A549 (cell line): ENCODE measurements around the gene HERC2. TPM values are rescaled to one million over a fixed set of nuclear protein-coding genes. Genes with fewer than 3 reads are reported as not detected.

Experiments
- ATAC-seq, 2 experiments: fragments of 200-7000 bp in 1 of 2; fragments of >200 bp in 1 of 2; cut with Nextera tagmentation in 1 of 2; cut with Tn5 transposase in 1 of 2; 3 replicates each; pipeline versions ENCODE4 v1.8.0 to v1.9.1; 2018 to 2020; ENCODE audit warnings: mild to moderate bottlenecking in 1 of 2, moderate library complexity in 1 of 2
- CTCF ChIA-PET: fragments of 300-600 bp; sonication (Branson Sonifier 250); formaldehyde crosslinking; extraction: SDS; loops from one replicate; lab custom pipeline; 2021; ENCODE audit warnings: antibody characterized with exemption, inconsistent platforms; lab: Yijun Ruan, JAX
- POLR2A ChIA-PET: fragments of 350-600 bp; formaldehyde crosslinking; extraction: SDS; loops from one replicate; lab custom pipeline; 2021; ENCODE audit warnings: antibody characterized with exemption, inconsistent platforms; lab: Yijun Ruan, JAX
- DNase-seq, 2 experiments: peaks; one replicate each; pipeline versions ENCODE4 v3.0.0 to v3.0.0-alpha.2; 2011 to 2016; ENCODE audit warnings: low read depth in 1 of 2, low spot score in 1 of 2
- FAIRE-seq: peaks from 2 replicates; lab custom pipeline; 2011; peaks lifted over from hg19 to GRCh38; lab: Jason Lieb, UNC
- H3K27ac ChIP-seq, 2 experiments: fragments of >200 bp; sonication (Bioruptor Twin); formaldehyde crosslinking; 3 replicates each; pipeline ENCODE4 v1.5.1; 2016 to 2017
- H3K4me1 ChIP-seq: fragments of >200 bp; sonication (Bioruptor Twin); formaldehyde crosslinking; 3 replicates; pipeline ENCODE4 v1.6.1; 2016
- H3K4me2 ChIP-seq: fragments of >200 bp; sonication (Bioruptor Twin); formaldehyde crosslinking; 3 replicates; pipeline ENCODE4 v1.6.1; 2016
- H3K4me3 ChIP-seq: fragments of >200 bp; sonication (Bioruptor Twin); formaldehyde crosslinking; 3 replicates; pipeline ENCODE4 v1.5.1; 2016
- H3K9me3 ChIP-seq: fragments of >200 bp; sonication (Bioruptor Twin); formaldehyde crosslinking; 3 replicates; pipeline ENCODE4 v1.6.1; 2016
- CTCF ChIP-seq: fragments of >200 bp; sonication (Bioruptor Twin); formaldehyde crosslinking; IDR thresholded peaks from 3 replicates; pipeline ENCODE4 v1.5.1; 2016
- E2F6 ChIP-seq: IDR thresholded peaks from 2 replicates; pipeline ENCODE4 v1.6.1; 2012; ENCODE audit warnings: low read depth, borderline replicate concordance
- EHF ChIP-seq: fragments of 250-450 bp; sonication (Bioruptor Pico); IDR thresholded peaks from 2 replicates; pipeline ENCODE4 v1.5.0; 2020; ENCODE audit warnings: mild to moderate bottlenecking
- EHMT2 ChIP-seq: fragments of 200-600 bp; sonication (generic); IDR thresholded peaks from 2 replicates; pipeline ENCODE4 v1.6.1; 2016; ENCODE audit warnings: antibody characterized with exemption, low read depth, mild to moderate bottlenecking, moderate library complexity
- FOSB ChIP-seq: fragments of 250-450 bp; sonication (Bioruptor Pico); IDR thresholded peaks from 2 replicates; pipeline ENCODE4 v1.5.0; 2020; ENCODE audit warnings: mild to moderate bottlenecking, moderate library complexity
- FOSL2 ChIP-seq, 2 experiments: fragments of 450-650 bp in 1 of 2; fragments of >200 bp in 1 of 2; sonication (Bioruptor Twin) in 1 of 2; formaldehyde crosslinking; IDR thresholded peaks; 2 replicates each; pipeline versions ENCODE4 v1.5.0 to v1.6.1; 2016 to 2020; ENCODE audit warnings: mild to moderate bottlenecking in 1 of 2, moderate library complexity in 1 of 2
- GATA3 ChIP-seq: IDR thresholded peaks from 2 replicates; pipeline ENCODE4 v1.6.1; 2012; ENCODE audit warnings: borderline replicate concordance
- HMGXB4 ChIP-seq: fragments of 250-450 bp; sonication (Bioruptor Pico); IDR thresholded peaks from 2 replicates; pipeline ENCODE4 v1.5.0; 2021; ENCODE audit warnings: mild to moderate bottlenecking, moderate library complexity, borderline replicate concordance
- HOXB13 ChIP-seq: fragments of 250-450 bp; sonication (Bioruptor Pico); IDR thresholded peaks from 2 replicates; pipeline ENCODE4 v1.5.0; 2020; ENCODE audit warnings: low read depth, mild to moderate bottlenecking, moderate library complexity
- HOXB5 ChIP-seq: fragments of 250-450 bp; sonication (Bioruptor Pico); IDR thresholded peaks from 2 replicates; pipeline ENCODE4 v1.5.0; 2020; ENCODE audit warnings: mild to moderate bottlenecking, moderate library complexity
- JUNB ChIP-seq: fragments of >200 bp; sonication (Bioruptor Twin); formaldehyde crosslinking; IDR thresholded peaks from 2 replicates; pipeline ENCODE4 v1.6.1; 2016
- MAFK ChIP-seq: fragments of 450-650 bp; IDR thresholded peaks from 2 replicates; pipeline ENCODE4 v1.6.1; 2014; ENCODE audit not compliant: partially characterized antibody
- MAZ ChIP-seq: fragments of 150-350 bp; IDR thresholded peaks from 2 replicates; pipeline ENCODE4 v1.6.1; 2014; ENCODE audit warnings: antibody characterized with exemption, low read depth, low read length, borderline replicate concordance
- NPAS2 ChIP-seq: fragments of 250-450 bp; sonication (Bioruptor Pico); IDR thresholded peaks from 2 replicates; pipeline ENCODE4 v1.8.0; 2022; ENCODE audit warnings: mild to moderate bottlenecking, moderate library complexity, borderline replicate concordance
- NR3C1 ChIP-seq: fragments of >200 bp; sonication (Bioruptor Twin); formaldehyde crosslinking; IDR thresholded peaks from 3 replicates; pipeline ENCODE4 v1.6.1; 2017
- POLR2A ChIP-seq: IDR thresholded peaks from 2 replicates; pipeline ENCODE4 v1.6.1; 2012; ENCODE audit warnings: mild to moderate bottlenecking, low read length
- POLR2AphosphoS2 ChIP-seq: conservative IDR thresholded peaks from 2 replicates; pipeline ENCODE4 v1.6.1; 2012; ENCODE audit warnings: low read length, improper control_type of control experiment, inconsistent platforms
- RAD21 ChIP-seq, 2 experiments: fragments of >200 bp in 1 of 2; sonication (Bioruptor Twin) in 1 of 2; formaldehyde crosslinking in 1 of 2; IDR thresholded peaks in 1 of 2; conservative IDR thresholded peaks in 1 of 2; 2 replicates in 1 of 2; 3 replicates in 1 of 2; pipeline ENCODE4 v1.6.1; 2012 to 2018; ENCODE audit warnings: inconsistent platforms in 1 of 2
- RNF2 ChIP-seq: fragments of 200-600 bp; sonication (generic); IDR thresholded peaks from 2 replicates; pipeline ENCODE4 v1.6.1; 2016; ENCODE audit warnings: low read depth, mild to moderate bottlenecking, antibody characterized with exemption, moderate library complexity, borderline replicate concordance
- SMC3 ChIP-seq: fragments of >200 bp; sonication (Bioruptor Twin); formaldehyde crosslinking; IDR thresholded peaks from 3 replicates; pipeline ENCODE4 v1.6.1; 2018; ENCODE audit warnings: inconsistent platforms
- SREBF2 ChIP-seq: fragments of 450-650 bp; IDR thresholded peaks from 2 replicates; pipeline ENCODE4 v1.6.1; 2014; ENCODE audit warnings: mild to moderate bottlenecking, moderate library complexity
- TP53 ChIP-seq: fragments of 250-450 bp; sonication (Bioruptor Pico); IDR thresholded peaks from 2 replicates; pipeline ENCODE4 v1.5.0; 2021; ENCODE audit warnings: mild to moderate bottlenecking, moderate library complexity
- ZFP36 ChIP-seq: fragments of 450-650 bp; IDR thresholded peaks from 2 replicates; pipeline ENCODE4 v1.6.1; 2014; ENCODE audit warnings: borderline replicate concordance; ENCODE audit not compliant: partially characterized antibody
- ZSCAN20 ChIP-seq: fragments of 250-450 bp; sonication (Bioruptor Pico); IDR thresholded peaks from 2 replicates; pipeline ENCODE4 v1.8.0; 2022; ENCODE audit warnings: mild to moderate bottlenecking, moderate library complexity
- WGBS: methylation state at CpG from one replicate; pipeline ENCODE4 v1.1.6; 2017; ENCODE audit errors: missing lambda C conversion rate; 5-methylcytosine and 5-hydroxymethylcytosine counted together
- polyA plus RNA-seq, 4 experiments: library from polyadenylated mRNA; depleted of rRNA in 3 of 4; stranded (reverse); fragments of >200 nt; fragmentation: RNase III in 1 of 4; extraction: RNeasy Plus Mini Kit Qiagen cat#74134 plus additional on column Dnase treatment in 1 of 4; gene quantifications; 2 replicates in 3 of 4; 3 replicates in 1 of 4; pipeline ENCODE4 v1.2.3, GENCODE V29; 2011 to 2017
- TF ChIP-seq, protein P1 (sequence below): fragments of 450-650 bp; IDR thresholded peaks from 2 replicates; pipeline ENCODE4 v1.6.1; 2014; ENCODE audit warnings: antibody characterized with exemption

HERC2 gene
- polyA plus RNA-seq, 2 of the 4 experiments (the other 2 are of a cell fraction) = 31.4 to 32.8 TPM

- ATAC-seq (no peak), DNase-seq (no peak)
- WGBS = 92% methylated on average over 8 of the region's 8 CpGs
- ChIA-PET CTCF (no interaction called here), POLR2A (no interaction called here)
- Histone ChIP-seq H3K4me1 (no peaks in the 10 kb centered on the region), H3K27ac (no peak overlapping the region), H3K9me3 (no peaks in the 10 kb centered on the region)
- no peak for TF ChIP-seq HMGXB4 (CRISPR knock-in tag)
- no peak for TF ChIP-seq SMC3
- TF ChIP-seq RNF2 = no peak
- TF ChIP-seq EHF (CRISPR knock-in tag) = no peak
- TF ChIP-seq ZSCAN20 (CRISPR knock-in tag) = no peak
- TF ChIP-seq, protein P1, sequence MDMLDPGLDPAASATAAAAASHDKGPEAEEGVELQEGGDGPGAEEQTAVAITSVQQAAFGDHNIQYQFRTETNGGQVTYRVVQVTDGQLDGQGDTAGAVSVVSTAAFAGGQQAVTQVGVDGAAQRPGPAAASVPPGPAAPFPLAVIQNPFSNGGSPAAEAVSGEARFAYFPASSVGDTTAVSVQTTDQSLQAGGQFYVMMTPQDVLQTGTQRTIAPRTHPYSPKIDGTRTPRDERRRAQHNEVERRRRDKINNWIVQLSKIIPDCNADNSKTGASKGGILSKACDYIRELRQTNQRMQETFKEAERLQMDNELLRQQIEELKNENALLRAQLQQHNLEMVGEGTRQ = no peak
- no peak for TF ChIP-seq MAFK
- no peak for TF ChIP-seq E2F6
- TF ChIP-seq, all 56 proteins: peak for 0
- no peak for FAIRE-seq
- Histone ChIP-seq H3K4me3 (no peak overlapping the region), H3K4me2 (no peak overlapping the region)
Observed at GRCh38 chr15:28272587-28272986, 49.4 kb downstream of the HERC2 start.

- ATAC-seq = no peak
- DNase-seq = no peak
- POLR2A ChIA-PET = no interaction called here
- WGBS = 94% methylated on average over 15 of the region's 15 CpGs
- TF ChIP-seq FOSL2 (IDR thresholded peaks at IDR 0.05) (no peak), FOSL2 (CRISPR knock-in tag; IDR thresholded peaks at IDR 0.05) (no peak), SREBF2 (no peak), JUNB (no peak)
- Histone ChIP-seq H3K4me1 (no peaks in the 10 kb centered on the region), H3K4me3 (no peak overlapping the region), H3K9me3 (no peaks in the 10 kb centered on the region), H3K27ac (no peak overlapping the region), H3K4me2 (no peak overlapping the region)
- FAIRE-seq = no peak
- CTCF ChIA-PET = no interaction called here
Observed at GRCh38 chr15:28271697-28272260, 50.2 kb downstream of the HERC2 start.

- no peak for FAIRE-seq
- ChIA-PET POLR2A (interaction anchor here (0.7 kb wide), 1 partner anchor 16 kb away, joined by 3 read pairs; no protein-coding TSS in a partner anchor), CTCF (interaction anchor here (0.9 kb wide), 1 partner anchor 18 kb away, joined by 3 read pairs; no protein-coding TSS in a partner anchor)
- no peak for DNase-seq
- Histone ChIP-seq H3K27ac (no peak overlapping the region), H3K4me2 (no peak overlapping the region), H3K4me1 (no peaks in the 10 kb centered on the region), H3K9me3 (no peaks in the 10 kb centered on the region), H3K4me3 (no peak overlapping the region)
- no peak for ATAC-seq
- 92% methylated on average over 8 of the region's 8 CpGs for WGBS
- TF ChIP-seq POLR2A = no peak
- TF ChIP-seq ZSCAN20 (CRISPR knock-in tag) = no peak
- no peak for TF ChIP-seq HOXB13
- TF ChIP-seq ZFP36 = no peak
- TF ChIP-seq FOSB (CRISPR knock-in tag) = no peak
- no peak for TF ChIP-seq RAD21 (conservative IDR thresholded peaks at IDR 0.05 in 1 of 2, IDR thresholded peaks at IDR 0.05 in 1 of 2)
- no peak for TF ChIP-seq MAZ
- no peak for TF ChIP-seq CTCF
- TF ChIP-seq NR3C1 = no peak
- no peak for TF ChIP-seq TP53 (CRISPR knock-in tag)
- no peak for TF ChIP-seq GATA3
- TF ChIP-seq HOXB5 (CRISPR knock-in tag) = no peak
- no peak for TF ChIP-seq POLR2AphosphoS2
- no peak for TF ChIP-seq SREBF2
- no peak for TF ChIP-seq NPAS2 (CRISPR knock-in tag)
- TF ChIP-seq EHMT2 = no peak
- TF ChIP-seq HMGXB4 (CRISPR knock-in tag) = no peak
Observed at GRCh38 chr15:28269097-28269496, 52.9 kb downstream of the HERC2 start.
